ENCODE data around the gene AMOT.

Gene AMOT

DNA sequence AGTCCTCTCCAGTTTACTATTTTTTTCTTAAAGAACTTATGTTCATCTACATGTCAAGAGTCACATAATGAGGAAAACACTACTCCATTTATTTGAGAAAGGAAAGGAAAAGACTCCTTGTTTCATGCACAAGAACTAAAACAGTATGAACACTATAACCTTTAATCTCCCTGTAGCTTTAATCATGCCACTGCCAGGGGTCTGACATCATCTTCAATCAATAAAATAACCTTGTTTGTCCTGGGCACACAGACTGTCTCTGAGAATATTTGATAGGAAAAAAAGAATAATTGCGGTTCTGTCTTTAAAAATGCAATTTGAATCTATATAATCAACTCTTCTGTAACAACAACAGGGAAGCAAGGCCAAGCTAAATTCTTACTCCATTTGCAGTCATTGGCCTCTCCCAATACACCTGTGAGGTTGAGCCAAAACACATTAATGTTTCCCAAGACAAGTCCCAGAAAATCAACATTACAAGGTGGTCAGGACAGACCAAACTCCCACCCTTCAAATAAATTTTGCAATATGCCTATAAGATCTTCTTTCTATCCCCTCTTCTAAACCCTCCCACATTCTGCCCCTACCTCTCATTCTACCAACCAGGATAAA is 13.2 kb downstream of the AMOT start:
- TF ChIP-seq, protein P1, sequence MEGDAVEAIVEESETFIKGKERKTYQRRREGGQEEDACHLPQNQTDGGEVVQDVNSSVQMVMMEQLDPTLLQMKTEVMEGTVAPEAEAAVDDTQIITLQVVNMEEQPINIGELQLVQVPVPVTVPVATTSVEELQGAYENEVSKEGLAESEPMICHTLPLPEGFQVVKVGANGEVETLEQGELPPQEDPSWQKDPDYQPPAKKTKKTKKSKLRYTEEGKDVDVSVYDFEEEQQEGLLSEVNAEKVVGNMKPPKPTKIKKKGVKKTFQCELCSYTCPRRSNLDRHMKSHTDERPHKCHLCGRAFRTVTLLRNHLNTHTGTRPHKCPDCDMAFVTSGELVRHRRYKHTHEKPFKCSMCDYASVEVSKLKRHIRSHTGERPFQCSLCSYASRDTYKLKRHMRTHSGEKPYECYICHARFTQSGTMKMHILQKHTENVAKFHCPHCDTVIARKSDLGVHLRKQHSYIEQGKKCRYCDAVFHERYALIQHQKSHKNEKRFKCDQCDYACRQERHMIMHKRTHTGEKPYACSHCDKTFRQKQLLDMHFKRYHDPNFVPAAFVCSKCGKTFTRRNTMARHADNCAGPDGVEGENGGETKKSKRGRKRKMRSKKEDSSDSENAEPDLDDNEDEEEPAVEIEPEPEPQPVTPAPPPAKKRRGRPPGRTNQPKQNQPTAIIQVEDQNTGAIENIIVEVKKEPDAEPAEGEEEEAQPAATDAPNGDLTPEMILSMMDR (IDR thresholded peaks at IDR 0.05; ENCODE audit: extremely low read depth, missing control alignments), result no peak
- DNase-seq (ENCODE audit: low spot score), result no peak

DNA sequence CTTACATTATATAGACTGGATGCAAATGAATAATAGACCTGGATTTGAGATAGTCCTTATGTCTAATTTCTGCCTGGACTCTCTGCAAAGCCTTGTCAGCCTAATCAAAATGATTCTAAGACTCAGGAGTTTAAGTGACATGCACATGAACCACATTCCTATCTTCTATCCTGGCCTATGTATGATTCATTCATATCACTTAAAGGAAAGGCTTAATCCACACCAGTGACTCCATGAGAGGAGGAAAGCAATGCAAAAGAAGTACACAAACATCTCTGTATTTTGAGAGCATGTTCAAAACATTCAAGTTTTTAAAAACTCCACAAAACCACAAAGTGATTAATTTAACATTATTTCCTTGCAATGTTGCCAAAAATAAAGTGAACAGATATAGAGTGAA is 14.6 kb downstream of the AMOT start:
- no peak for DNase-seq (ENCODE audit: low spot score)
- TF ChIP-seq, protein P1 (IDR thresholded peaks at IDR 0.05; ENCODE audit: extremely low read depth, missing control alignments), result no peak

DNA sequence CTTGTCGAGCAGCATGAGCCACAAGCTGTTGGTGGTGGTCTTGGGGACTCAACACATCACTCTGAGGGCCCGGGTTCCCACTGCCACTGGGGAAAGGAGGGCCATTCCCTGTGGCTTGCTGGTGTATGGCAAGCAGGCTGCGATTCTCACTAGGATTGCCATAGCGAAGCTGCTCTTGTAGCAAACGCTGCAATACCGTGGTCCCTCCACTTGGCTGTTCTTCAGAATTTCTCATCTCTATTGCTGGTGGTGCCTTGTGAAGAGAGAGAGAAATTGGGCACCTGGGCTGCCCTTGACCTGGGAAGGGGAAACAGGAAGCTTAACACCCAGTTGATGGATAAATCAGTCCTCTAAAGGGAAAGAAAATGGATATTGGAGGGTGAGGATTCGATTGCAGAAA is 17.7 kb downstream of the AMOT start:
- DNase-seq (ENCODE audit: low spot score), result no peak
- TF ChIP-seq, protein P1 (IDR thresholded peaks at IDR 0.05; ENCODE audit: extremely low read depth, missing control alignments), result no peak

DNA sequence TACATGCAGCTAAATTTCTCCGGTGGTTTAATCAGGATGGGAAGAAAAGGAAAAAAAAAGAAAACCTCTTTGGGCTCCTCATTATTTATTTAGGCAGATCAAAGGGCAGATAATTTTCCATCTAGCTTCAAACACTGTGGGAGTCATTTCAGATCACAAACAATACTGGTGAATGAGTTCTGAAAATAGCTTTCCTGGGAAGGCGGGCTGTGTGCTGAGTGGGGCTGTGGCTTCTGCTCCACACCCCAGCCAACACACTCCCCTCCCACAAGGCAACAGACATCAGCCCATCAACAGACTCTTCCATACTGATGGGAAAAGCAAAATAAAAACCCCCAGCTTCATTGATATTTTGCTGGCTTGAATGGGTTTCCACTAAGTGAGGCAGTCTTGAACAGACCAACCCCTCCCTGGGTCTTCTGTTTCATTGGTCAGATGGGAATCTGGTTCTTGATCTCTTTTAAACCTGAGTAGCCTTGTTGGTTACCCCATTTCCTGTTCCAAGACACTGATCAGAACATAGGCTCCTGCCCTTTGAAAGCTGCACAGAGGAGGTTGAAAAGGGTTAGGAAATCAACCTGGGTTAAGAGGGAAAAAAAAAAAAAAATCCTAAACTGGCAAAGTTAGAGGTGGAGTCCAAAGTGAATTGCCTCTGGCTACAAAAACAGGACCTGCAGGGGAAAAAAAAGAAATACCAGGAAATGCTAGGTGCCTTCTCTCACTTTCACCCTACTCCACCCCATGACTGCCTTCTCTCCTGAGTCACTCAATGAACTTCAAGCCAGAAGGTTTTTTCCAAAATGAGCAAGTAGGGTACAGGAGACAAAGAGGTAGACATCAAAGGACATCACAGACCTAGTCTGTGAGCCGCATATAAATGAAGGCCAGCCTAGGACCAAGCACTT is 20.0 kb downstream of the AMOT start:
- no peak for DNase-seq (ENCODE audit: low spot score)
- TF ChIP-seq, protein P1 (IDR thresholded peaks at IDR 0.05; ENCODE audit: extremely low read depth, missing control alignments), result no peak

DNA sequence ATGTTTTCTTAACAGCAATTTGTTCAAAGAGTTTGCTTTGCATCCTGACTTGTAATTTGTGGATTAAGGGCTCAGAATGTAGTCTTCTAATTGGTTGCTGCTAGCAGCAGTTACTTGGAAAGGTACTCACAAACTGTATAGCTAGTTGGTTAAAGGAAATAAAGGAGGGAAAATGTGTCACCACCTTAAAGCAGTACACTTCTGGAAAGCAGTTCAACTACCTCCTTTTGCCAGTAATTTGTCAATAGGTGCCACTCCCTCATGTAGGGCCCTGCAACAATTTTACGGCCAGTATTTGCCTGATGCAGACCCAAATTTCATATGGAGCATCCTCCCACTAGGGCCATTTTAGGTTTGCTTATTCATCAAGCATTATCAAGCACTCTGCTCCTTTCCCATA is 20.8 kb downstream of the AMOT start:
- DNase-seq (ENCODE audit: low spot score), result no peak
- TF ChIP-seq, protein P1 (IDR thresholded peaks at IDR 0.05; ENCODE audit: extremely low read depth, missing control alignments), result no peak

DNA sequence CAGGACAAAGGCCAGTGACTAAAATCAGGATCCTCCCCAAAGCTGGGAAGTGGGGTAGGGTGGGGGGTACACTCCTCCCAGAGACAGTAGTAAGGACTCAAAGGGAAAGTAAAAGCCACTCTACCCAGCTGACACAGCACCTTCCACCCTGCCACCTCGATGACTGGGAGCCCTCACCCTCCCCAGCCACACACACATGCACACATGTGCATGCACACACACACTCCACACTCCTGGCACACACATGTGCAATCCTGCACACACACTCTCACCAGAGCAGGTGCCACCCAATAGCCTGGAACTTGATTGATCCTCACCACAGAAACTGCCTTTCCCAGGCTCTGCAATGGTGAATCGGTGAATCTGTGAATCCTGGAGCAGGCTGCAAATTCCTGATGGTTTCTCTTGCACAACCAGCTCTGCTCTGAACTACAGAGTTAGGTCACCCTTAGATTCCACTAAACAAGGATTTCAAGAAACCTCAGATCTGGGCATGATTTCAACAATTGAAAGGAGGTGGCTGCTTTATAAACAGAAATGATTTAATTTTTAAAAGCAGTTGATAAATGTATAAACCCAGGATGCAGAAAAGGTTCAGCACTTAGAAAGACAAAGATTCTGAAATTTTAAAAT is 21.5 kb downstream of the AMOT start:
- no peak for DNase-seq (ENCODE audit: low spot score)
- TF ChIP-seq, protein P1 (IDR thresholded peaks at IDR 0.05; ENCODE audit: extremely low read depth, missing control alignments), result no peak

Data from GM20000 (cell line).